GM12801 (cell line): ENCODE results near the gene HNRNPAB.

Source experiments
- TF ChIP-seq, protein P1 (sequence below): IDR thresholded peaks from one replicate; pipeline ENCODE4 v1.5.1; 2011; ENCODE audit warnings: control low read depth; ENCODE audit not compliant: insufficient read length; ENCODE audit errors: extremely low read depth

The HNRNPAB gene

DNA sequence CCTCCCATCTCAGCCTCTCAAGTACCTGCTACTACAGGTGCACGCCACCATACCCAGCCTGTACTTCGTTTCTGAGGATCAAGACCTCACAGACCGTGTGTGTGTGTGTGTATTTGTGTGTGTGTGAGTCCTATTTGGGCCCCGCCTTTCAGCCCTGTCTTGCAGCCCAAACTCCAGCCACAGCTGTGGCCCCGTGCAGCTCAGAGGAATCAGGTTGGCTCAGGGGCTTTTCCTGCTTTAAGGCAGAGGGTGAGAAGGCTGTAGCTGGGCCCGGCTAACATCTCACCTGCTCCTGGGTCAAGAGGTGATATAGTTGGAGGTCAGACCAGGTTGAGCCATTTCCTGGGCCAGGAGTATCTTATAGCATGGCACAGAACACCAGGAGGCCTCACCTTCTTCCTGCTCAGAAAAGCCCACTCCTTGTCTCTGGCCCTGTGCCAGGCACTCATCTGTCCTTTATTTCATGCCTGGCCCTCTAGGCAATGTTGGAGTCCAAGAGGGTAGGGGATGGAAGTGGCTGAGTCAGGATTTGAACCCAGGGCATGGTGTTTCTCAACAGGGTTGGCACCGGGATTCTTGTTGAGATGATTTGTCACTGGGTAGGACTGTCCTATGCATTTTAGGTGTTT lies 29.9 kb downstream of the HNRNPAB start:
- TF ChIP-seq, protein P1, sequence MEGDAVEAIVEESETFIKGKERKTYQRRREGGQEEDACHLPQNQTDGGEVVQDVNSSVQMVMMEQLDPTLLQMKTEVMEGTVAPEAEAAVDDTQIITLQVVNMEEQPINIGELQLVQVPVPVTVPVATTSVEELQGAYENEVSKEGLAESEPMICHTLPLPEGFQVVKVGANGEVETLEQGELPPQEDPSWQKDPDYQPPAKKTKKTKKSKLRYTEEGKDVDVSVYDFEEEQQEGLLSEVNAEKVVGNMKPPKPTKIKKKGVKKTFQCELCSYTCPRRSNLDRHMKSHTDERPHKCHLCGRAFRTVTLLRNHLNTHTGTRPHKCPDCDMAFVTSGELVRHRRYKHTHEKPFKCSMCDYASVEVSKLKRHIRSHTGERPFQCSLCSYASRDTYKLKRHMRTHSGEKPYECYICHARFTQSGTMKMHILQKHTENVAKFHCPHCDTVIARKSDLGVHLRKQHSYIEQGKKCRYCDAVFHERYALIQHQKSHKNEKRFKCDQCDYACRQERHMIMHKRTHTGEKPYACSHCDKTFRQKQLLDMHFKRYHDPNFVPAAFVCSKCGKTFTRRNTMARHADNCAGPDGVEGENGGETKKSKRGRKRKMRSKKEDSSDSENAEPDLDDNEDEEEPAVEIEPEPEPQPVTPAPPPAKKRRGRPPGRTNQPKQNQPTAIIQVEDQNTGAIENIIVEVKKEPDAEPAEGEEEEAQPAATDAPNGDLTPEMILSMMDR: no peak

DNA sequence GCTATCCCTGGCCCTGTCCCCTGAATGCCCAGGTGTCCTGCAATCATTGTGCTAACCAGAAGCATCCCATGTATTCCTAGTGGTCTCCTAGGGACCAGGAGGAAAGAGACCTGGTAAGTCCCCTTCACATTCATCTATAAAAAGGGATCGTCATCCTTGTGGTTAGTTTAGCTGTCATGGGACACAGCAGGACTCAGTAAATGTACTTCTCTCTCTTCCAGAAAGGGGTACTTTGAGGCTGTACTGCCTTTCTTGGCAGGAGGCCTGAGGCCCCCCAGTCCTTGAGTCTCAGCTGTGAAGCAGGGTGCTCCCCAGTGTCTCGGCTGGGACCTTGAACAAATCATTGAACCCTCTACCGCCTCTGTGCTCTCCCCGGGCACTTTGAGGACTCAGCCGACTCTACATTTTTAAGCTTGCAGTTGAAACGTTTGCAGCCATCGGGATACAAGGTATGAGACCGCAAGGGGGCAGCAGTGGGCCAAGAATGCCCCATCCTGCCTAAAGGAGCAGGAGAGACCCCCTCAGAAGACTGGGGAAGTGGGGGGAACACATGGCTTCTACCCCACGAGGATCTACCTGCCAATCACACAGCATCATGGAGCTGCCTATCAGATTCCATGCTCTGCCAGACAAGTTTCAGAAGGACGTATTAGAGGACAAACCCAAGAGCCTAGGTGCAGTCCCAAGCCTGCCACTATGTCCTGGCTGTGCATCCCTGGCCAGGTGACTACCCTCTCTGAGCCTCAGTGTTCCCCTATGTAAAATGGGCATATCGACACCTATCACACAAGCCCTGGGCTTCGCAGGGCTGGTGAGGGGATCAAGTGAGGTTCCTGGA lies 30.6 kb downstream of the HNRNPAB start:
- TF ChIP-seq, protein P1: no peak

DNA sequence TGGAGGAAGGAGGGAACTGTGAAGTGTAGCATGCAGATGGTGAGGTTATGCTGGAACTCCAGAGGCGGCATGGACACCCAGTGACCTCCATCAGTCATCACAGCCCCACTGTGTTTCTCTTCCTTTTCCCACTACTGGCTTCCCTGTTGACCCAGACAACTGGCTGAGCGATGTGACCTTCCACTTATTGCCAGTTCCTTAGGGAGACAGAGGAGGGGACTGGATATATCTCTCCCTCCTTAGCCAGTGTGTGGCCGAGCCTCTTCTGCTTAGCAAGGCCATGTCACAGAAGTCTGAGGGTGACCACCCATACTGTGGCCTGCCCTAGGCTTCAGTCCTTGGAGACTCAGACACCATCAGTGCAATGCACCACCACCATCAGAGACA lies 31.2 kb downstream of the HNRNPAB start:
- TF ChIP-seq, protein P1: no peak

DNA sequence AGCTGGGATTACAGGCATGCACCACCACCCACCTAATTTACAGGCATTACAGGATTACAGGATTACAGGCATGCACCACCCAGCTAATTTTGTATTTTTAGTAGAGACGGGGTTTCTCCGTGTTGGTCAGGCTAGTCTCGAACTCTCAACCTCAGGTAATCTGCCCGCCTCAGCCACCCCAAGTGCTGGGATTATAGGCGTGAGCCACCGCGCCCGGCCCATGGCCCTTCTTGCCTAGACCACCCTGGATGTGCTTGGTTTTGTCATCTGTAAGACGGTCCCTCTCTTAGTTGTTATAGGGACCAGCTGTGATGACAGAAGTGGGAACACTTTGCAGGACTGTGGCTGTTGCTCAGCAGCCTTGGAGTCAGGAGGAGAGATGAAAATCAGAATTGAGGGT lies 31.8 kb downstream of the HNRNPAB start:
- TF ChIP-seq, protein P1: no peak

DNA sequence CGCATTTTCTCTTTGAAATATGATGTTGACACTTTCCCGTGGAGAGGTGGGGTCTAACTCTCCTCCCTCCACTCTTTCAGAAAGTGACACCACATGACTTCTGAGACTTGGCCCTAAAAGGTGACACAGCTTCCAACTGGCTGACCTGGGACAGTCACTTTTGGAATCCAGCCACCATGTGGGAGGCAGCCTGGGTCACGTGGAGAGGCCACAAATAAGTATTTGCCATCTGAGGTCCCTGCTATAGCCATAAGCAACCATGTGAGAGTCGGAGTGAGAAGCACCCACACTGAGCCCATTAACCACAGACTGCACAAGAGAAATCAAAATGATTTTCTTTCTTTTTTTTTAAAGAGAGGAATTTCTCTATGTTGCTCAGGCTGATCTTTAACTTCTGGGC lies 32.3 kb downstream of the HNRNPAB start:
- TF ChIP-seq, protein P1: no peak

DNA sequence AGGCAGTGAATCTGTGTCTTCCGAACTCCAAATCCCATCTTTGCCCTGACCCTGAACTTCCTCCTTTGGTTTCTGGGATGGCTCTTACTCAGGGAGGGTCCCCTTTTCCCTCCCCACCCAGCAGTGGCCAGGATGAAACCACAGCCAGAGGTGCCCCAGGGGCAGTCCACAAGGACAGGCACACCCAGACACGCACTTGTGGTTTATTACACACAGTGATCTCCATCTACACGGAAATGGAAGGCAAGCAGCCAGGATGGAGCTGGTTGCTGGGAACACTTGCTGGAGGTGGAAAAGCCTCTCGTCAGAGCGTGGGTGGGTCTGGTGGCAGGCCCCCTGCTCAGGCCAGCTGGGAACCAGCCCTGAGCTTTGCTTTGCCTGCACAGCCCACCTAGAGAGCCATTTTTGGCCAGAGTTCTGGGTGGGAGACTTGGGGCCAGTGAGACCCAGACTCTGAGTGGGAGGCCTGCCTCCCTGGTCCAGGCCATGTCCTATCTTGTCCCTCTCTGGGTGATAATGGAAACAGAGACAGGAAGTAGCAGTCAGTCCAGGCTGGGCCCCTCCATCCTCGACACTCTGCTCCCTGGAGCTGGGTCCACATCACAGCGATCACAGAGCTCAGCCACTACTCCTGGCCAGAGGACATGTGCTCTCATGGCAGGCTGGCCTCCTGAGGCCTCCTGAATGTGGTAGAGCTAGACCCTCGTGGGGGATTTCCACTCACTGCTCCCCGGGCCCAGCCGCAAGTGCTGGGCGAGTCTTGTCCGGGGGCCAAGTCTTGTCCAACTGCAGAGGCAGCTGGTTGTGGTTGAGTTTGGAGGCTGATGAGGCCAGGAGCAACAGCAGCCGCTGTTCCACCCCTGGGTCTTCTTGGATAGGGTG lies 33.3 kb downstream of the HNRNPAB start:
- TF ChIP-seq, protein P1: no peak

DNA sequence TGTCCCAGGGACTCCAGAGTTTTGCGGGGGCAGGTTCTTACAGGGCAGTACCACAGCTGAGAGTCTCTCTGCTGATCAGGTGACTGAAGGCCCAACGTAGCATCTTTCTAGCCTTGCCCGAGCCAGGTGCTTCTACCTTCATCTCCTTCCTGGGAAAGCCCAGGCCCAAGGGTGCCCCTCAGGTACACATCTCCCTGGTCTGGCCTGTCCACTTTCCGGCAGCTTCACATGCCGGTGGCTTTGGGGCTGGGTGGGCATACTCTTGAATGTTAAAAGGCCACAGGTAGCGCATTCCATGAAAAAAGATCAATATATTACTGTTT lies 33.9 kb downstream of the HNRNPAB start:
- TF ChIP-seq, protein P1: no peak
